ENCODE measurements around the gene CDC42BPA. TPM values are rescaled to one million over a fixed set of nuclear protein-coding genes. Genes with fewer than 3 reads are reported as not detected.

CDC42BPA gene
- total and polyA plus RNA-seq, 2 donors from 2014 or later = 11.2 to 60.7 TPM

DNA sequence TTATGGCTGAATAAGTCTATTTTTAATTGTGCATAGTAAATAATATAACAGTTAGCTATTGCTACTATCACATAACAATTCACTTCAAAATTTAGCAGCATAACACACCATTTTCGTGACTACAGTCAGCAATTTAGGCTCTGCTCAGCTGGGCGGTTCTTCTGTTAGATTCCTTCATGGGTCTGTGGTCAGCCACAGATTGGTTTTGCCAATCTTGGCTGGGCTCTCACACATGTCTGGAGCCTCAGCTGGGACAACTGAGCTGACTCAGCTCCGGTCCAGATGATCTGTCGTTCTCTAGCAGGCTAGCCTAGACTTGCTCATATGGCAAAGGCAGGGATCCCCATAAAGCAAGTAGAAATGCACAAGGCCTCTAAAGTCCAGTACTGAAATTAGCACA lies 15.1 kb upstream of the CDC42BPA start:
- Histone ChIP-seq H3K9ac (ENCODE audit: low read length in 3 of 3) (no peak overlapping the region), H3K4me3 (ENCODE audit: low read length in 3 of 3) (no peak overlapping the region), H3K36me3 (ENCODE audit: control insufficient read depth in 2 of 3, insufficient read depth in 3 of 3, low read length in 3 of 3) (no peaks in the 10 kb centered on the region), H3K27me3 (ENCODE audit: control insufficient read depth, insufficient read depth, low read length) (no peaks in the 10 kb centered on the region), H3K27ac (ENCODE audit: low read depth in 2 of 2, low read length in 2 of 2) (no peak overlapping the region), H3K4me1 (ENCODE audit: control insufficient read depth in 2 of 3, insufficient read depth in 2 of 3, low read depth in 1 of 3, low read length in 3 of 3) (no peaks in the 10 kb centered on the region), H3K9me3 (ENCODE audit: control insufficient read depth in 2 of 3, insufficient read depth in 1 of 3, low read length in 3 of 3) (peaks cover 0 to 6% (median 0%) of the 10 kb centered on the region in 3 donors)
- TF ChIP-seq CTCF (IDR thresholded peaks at IDR 0.05; ENCODE audit: borderline replicate concordance, extremely low read depth, insufficient read depth) = no peak
- no peak for FAIRE-seq
- intact Hi-C loops (cut with DNase I) = no loop called here
- DNase-seq = no peak

DNA sequence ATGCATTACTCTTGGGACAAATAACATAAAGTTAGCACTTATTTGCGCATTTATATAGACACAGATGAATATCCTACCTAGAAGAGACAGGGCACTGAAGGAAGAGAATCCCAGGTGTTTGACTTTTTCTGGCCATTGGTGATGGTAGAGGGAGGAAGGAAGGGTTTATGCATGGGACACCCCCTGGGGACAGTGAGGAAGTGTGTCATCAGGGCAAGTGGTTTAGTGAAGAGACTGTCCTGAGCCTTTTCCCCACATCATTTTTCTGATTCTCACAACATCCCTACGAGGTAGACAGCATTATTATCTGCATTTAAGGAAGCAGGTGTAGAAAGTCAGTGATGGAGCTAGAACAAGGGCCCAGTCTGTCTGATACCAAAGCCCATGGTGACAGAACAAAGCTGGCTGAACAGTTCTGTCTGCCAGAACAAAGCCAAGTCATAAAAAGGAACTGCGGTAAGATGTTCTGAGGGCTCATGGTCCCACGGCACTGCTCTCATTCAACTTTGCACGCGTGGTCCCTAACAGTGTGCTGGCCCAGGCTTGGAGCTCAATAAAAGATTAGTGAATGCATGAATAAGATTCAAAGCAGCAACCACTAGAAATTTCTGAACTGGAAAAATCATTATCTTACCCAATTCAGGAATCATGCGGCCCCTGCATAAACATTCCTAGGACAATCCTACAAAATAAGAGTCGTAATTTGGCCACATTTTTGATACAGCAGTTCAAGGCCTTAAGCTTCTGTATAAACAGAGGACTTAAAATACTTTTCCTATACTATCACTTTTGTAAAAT lies 12.2 kb upstream of the CDC42BPA start:
- peaks cover 0 to 6% (median 0%) of the 10 kb centered on the region in 3 donors for H3K9me3 ChIP-seq (ENCODE audit: control insufficient read depth in 2 of 3, insufficient read depth in 1 of 3, low read length in 3 of 3)
- H3K27me3 ChIP-seq (ENCODE audit: control insufficient read depth, insufficient read depth, low read length) = no peaks in the 10 kb centered on the region
- H3K27ac ChIP-seq (ENCODE audit: low read depth in 2 of 2, low read length in 2 of 2) = no peak overlapping the region
- H3K4me1 ChIP-seq (ENCODE audit: control insufficient read depth in 2 of 3, insufficient read depth in 2 of 3, low read depth in 1 of 3, low read length in 3 of 3) = no peaks in the 10 kb centered on the region
- intact Hi-C loops (cut with DNase I) = no loop called here
- FAIRE-seq (no peak), DNase-seq (no peak)
- H3K36me3 ChIP-seq (ENCODE audit: control insufficient read depth in 2 of 3, insufficient read depth in 3 of 3, low read length in 3 of 3) = no peaks in the 10 kb centered on the region
- no peak overlapping the region for H3K9ac ChIP-seq (ENCODE audit: low read length in 3 of 3)
- TF ChIP-seq CTCF (IDR thresholded peaks at IDR 0.05; ENCODE audit: borderline replicate concordance, extremely low read depth, insufficient read depth) = no peak
- H3K4me3 ChIP-seq (ENCODE audit: low read length in 3 of 3) = no peak overlapping the region

DNA sequence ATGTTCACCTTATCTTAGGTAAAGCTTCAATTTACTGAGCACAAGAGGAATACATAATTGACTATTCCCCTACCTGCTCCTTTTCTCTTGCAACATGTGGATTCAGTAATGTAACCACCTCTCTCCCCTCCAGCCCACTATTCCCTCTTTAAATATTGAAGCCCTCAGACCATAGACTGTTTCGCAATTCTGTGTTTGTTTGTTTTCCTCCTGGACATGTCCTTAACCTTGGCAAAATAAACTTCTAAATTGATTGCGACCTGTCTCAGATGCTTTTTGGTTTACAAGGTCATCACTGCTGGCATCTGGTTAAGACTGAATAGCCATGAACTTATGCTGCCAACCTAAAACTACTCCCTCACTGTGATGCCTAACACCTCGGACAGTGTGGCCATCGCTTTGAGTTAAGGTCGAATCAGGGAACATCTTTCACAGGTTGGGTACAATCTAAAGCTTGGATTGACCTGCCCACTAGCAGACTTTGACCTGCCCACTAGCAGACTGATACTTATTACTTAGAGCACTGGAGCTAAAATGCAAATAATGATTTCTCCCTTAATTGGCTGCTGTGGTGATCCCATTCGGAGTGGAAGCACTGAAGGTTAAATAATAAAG lies 10.2 kb upstream of the CDC42BPA start:
- H3K27ac ChIP-seq (ENCODE audit: low read depth in 2 of 2, low read length in 2 of 2) = no peak overlapping the region
- no peaks in the 10 kb centered on the region for H3K27me3 ChIP-seq (ENCODE audit: control insufficient read depth, insufficient read depth, low read length)
- H3K4me1 ChIP-seq (ENCODE audit: control insufficient read depth in 2 of 3, insufficient read depth in 2 of 3, low read depth in 1 of 3, low read length in 3 of 3) = no peaks in the 10 kb centered on the region
- no peaks in the 10 kb centered on the region for H3K36me3 ChIP-seq (ENCODE audit: control insufficient read depth in 2 of 3, insufficient read depth in 3 of 3, low read length in 3 of 3)
- FAIRE-seq = no peak
- no peak for DNase-seq
- intact Hi-C loops (cut with DNase I) = no loop called here
- no peak overlapping the region for H3K9ac ChIP-seq (ENCODE audit: low read length in 3 of 3)
- no peak overlapping the region for H3K4me3 ChIP-seq (ENCODE audit: low read length in 3 of 3)
- no peak for TF ChIP-seq CTCF (IDR thresholded peaks at IDR 0.05; ENCODE audit: borderline replicate concordance, extremely low read depth, insufficient read depth)
- peaks cover 0 to 3% (median 0%) of the 10 kb centered on the region in 3 donors for H3K9me3 ChIP-seq (ENCODE audit: control insufficient read depth in 2 of 3, insufficient read depth in 1 of 3, low read length in 3 of 3)
